GM23338 (cell line): ENCODE results near the gene APP. TPM values are rescaled to one million over a fixed set of nuclear protein-coding genes. Genes with fewer than 3 reads are reported as not detected.

ENCODE experiments used
- ATAC-seq: fragments of 200-7000 bp; cut with Tn5 transposase; 3 replicates; pipeline ENCODE4 v1.9.1; 2020
- DNase-seq: peaks from one replicate; pipeline ENCODE4 v3.0.0-alpha.2; 2015; ENCODE audit warnings: low spot score
- H2AFZ ChIP-seq: fragments of 200-600 bp; sonication (generic); 2 replicates; pipeline ENCODE4 v1.8.0; 2016; ENCODE audit warnings: antibody characterized with exemption, mild to moderate bottlenecking, moderate library complexity
- H3F3A ChIP-seq: fragments of 200-600 bp; sonication (generic); replicated peaks from 2 replicates; pipeline ENCODE4 v1.8.0; 2017; ENCODE audit warnings: antibody characterized with exemption, mixed run types, low read depth
- H3K27ac ChIP-seq: fragments of 200-600 bp; sonication (generic); 2 replicates; pipeline ENCODE4 v1.6.1; 2016; ENCODE audit warnings: low read depth
- H3K27me3 ChIP-seq: fragments of 200-600 bp; sonication (generic); 2 replicates; pipeline ENCODE4 v1.8.0; 2016; ENCODE audit warnings: mild to moderate bottlenecking, mixed run types, moderate library complexity; ENCODE audit not compliant: insufficient read depth
- H3K36me3 ChIP-seq: fragments of 200-600 bp; sonication (generic); 2 replicates; pipeline ENCODE4 v1.8.0; 2016; ENCODE audit warnings: mild to moderate bottlenecking; ENCODE audit not compliant: insufficient read depth
- H3K4me1 ChIP-seq: fragments of 200-600 bp; sonication (generic); 2 replicates; pipeline ENCODE4 v1.8.0; 2016; ENCODE audit warnings: mild to moderate bottlenecking, moderate library complexity; ENCODE audit not compliant: insufficient read depth
- H3K4me2 ChIP-seq: fragments of 200-600 bp; sonication (generic); 2 replicates; pipeline ENCODE4 v1.7.1; 2017; ENCODE audit warnings: mixed run types
- H3K4me3 ChIP-seq: fragments of 200-600 bp; sonication (generic); 2 replicates; pipeline ENCODE4 v1.6.1; 2016; ENCODE audit warnings: mixed run types
- H3K79me2 ChIP-seq: fragments of 200-600 bp; sonication (generic); replicated peaks from 2 replicates; pipeline ENCODE4 v1.8.0; 2017; ENCODE audit warnings: mild to moderate bottlenecking; ENCODE audit not compliant: insufficient read depth
- H3K9me2 ChIP-seq: fragments of 200-600 bp; sonication (generic); 2 replicates; pipeline ENCODE4 v1.8.0; 2017; ENCODE audit not compliant: insufficient read depth
- H4K20me1 ChIP-seq: fragments of 200-600 bp; sonication (generic); replicated peaks from 2 replicates; pipeline ENCODE4 v1.8.0; 2017; ENCODE audit warnings: mild to moderate bottlenecking; ENCODE audit not compliant: insufficient read depth
- H3K27ac Mint-ChIP-seq: 2 replicates; pipeline ENCODE4 v1.8.0; 2020; ENCODE audit warnings: inconsistent platforms, mild to moderate bottlenecking, moderate library complexity, mixed read lengths
- H3K27me3 Mint-ChIP-seq: 3 replicates; pipeline ENCODE4 v1.8.0; 2022; ENCODE audit warnings: low read depth, mild to moderate bottlenecking, moderate library complexity, mixed read lengths, inconsistent platforms; ENCODE audit not compliant: insufficient read depth, poor library complexity
- H3K36me3 Mint-ChIP-seq: 3 replicates; pipeline ENCODE4 v1.8.0; 2021; ENCODE audit warnings: low read depth, mild to moderate bottlenecking, inconsistent platforms, moderate library complexity, mixed read lengths
- H3K4me1 Mint-ChIP-seq: 3 replicates; pipeline ENCODE4 v1.8.0; 2020; ENCODE audit warnings: mild to moderate bottlenecking, inconsistent platforms, mixed read lengths
- H3K4me3 Mint-ChIP-seq: 3 replicates; pipeline ENCODE4 v1.8.0; 2021; ENCODE audit warnings: moderate library complexity, mild to moderate bottlenecking, inconsistent platforms, mixed read lengths
- H3K9me3 Mint-ChIP-seq: 3 replicates; pipeline ENCODE4 v1.8.0; 2020; ENCODE audit warnings: moderate library complexity, mild to moderate bottlenecking, inconsistent platforms, mixed read lengths
- CREB1 ChIP-seq: fragments of 250-450 bp; sonication (Bioruptor Pico); IDR thresholded peaks from 2 replicates; pipeline ENCODE4 v1.5.0; 2020; ENCODE audit warnings: low read depth, mild to moderate bottlenecking, moderate library complexity
- CTCF ChIP-seq, 2 experiments: fragments of 200-600 bp in 1 of 2; sonication (generic) in 1 of 2; conservative IDR thresholded peaks; 2 replicates each; pipeline versions ENCODE4 v1.5.1 to v1.6.1; 2016 to 2017; ENCODE audit warnings: antibody characterized with exemption in 2 of 2, low read depth in 2 of 2, mild to moderate bottlenecking in 2 of 2, moderate library complexity in 1 of 2
- ETS1 ChIP-seq: IDR thresholded peaks from 2 replicates; pipeline ENCODE4 v1.6.1; 2016; ENCODE audit warnings: antibody characterized with exemption
- EZH2phosphoT487 ChIP-seq: fragments of 200-600 bp; sonication (generic); IDR thresholded peaks from one replicate; pipeline ENCODE4 v1.8.1; 2018; ENCODE audit warnings: antibody characterized with exemption; ENCODE audit not compliant: unreplicated experiment
- JUNB ChIP-seq: IDR thresholded peaks from one replicate; pipeline ENCODE4 v1.6.1; 2016; ENCODE audit warnings: antibody characterized with exemption; ENCODE audit not compliant: unreplicated experiment
- NANOG ChIP-seq: IDR thresholded peaks from 2 replicates; pipeline ENCODE4 v1.6.1; 2016; ENCODE audit warnings: antibody characterized with exemption, borderline replicate concordance
- POLR2AphosphoS5 ChIP-seq: IDR thresholded peaks from 2 replicates; pipeline ENCODE4 v1.6.1; 2016; ENCODE audit warnings: antibody characterized with exemption, low read depth
- STAT1 ChIP-seq: IDR thresholded peaks from one replicate; pipeline ENCODE4 v1.6.1; 2016; ENCODE audit warnings: antibody characterized with exemption; ENCODE audit not compliant: unreplicated experiment
- ZNF114 ChIP-seq: fragments of 250-450 bp; sonication (Bioruptor Pico); IDR thresholded peaks from 2 replicates; pipeline ENCODE4 v1.5.0; 2020; ENCODE audit warnings: mild to moderate bottlenecking, moderate library complexity
- ZNF331 ChIP-seq: fragments of 250-450 bp; sonication (Bioruptor Pico); IDR thresholded peaks from 2 replicates; pipeline ENCODE4 v1.5.0; 2020; ENCODE audit warnings: low read depth, mild to moderate bottlenecking, moderate library complexity
- ZNF462 ChIP-seq: fragments of 250-450 bp; sonication (Bioruptor Pico); IDR thresholded peaks from 2 replicates; pipeline ENCODE4 v1.5.0; 2020; ENCODE audit warnings: mild to moderate bottlenecking, moderate library complexity
- polyA plus RNA-seq: library from polyadenylated mRNA; unstranded; fragments of >200 nt; fragmentation: Nextera tagmentation; extraction: Ambion mirVana; gene quantifications from 2 replicates; pipeline ENCODE4 v1.2.1, GENCODE V29; 2016
- total RNA-seq: library from RNA; depleted of rRNA; stranded (reverse); fragments of >200 nt; shearing (Covaris generic); gene quantifications from 2 replicates; pipeline ENCODE4 v1.2.3, GENCODE V29; 2014
- TF ChIP-seq, protein P1 (sequence below): IDR thresholded peaks from one replicate; pipeline ENCODE4 v1.6.1; 2018; ENCODE audit warnings: antibody characterized with exemption; ENCODE audit not compliant: unreplicated experiment

The APP gene
- total and polyA plus RNA-seq, 2 experiments from 2014 or later = 69.4 to 444 TPM

DNA sequence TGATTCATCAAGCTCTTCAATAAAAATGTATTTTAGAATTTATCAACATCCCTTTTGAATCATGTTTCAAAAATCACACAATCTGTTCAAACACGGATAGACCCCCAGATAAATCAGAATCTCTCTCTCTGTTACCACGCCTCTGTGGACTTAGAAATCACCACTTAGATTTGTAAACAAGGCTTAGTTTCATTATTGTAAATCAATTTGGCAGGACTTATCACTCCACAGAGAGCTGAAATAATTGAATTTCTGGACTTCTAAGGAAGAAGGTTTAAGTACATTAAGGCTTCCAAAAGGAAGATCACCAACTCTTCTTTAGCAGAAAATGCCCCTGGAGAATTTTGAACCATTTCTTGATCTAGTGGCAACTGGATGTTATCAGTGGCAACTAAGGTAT lies 100.4 kb downstream of the APP start:
- H3K36me3 Mint-ChIP-seq = no peaks in the 10 kb centered on the region
- Histone ChIP-seq H3K27ac (no peak overlapping the region), H3K79me2 (peaks cover 100% of the 10 kb centered on the region), H4K20me1 (no peaks in the 10 kb centered on the region; the same call in none of the 2 replicates), H3K36me3 (no peaks in the 10 kb centered on the region), H3K27me3 (no peaks in the 10 kb centered on the region), H2AFZ (no peak overlapping the region), H3F3A (no peaks in the 10 kb centered on the region), H3K9me2 (no peaks in the 10 kb centered on the region), H3K4me1 (peaks cover 99% of the 10 kb centered on the region), H3K4me3 (no peak overlapping the region), H3K4me2 (peak overlapping the region; percentile 19)
- DNase-seq (no peak), ATAC-seq (no peak)
- H3K4me1 Mint-ChIP-seq = peaks cover 87% of the 10 kb centered on the region
- peaks cover 4% of the 10 kb centered on the region for H3K27me3 Mint-ChIP-seq
- H3K9me3 Mint-ChIP-seq = no peaks in the 10 kb centered on the region
- no peak overlapping the region; the same call in 2 of the 3 replicates for H3K4me3 Mint-ChIP-seq
- H3K27ac Mint-ChIP-seq = peak overlapping the region; percentile 59
- TF ChIP-seq NANOG = no peak
- no peak for TF ChIP-seq STAT1
- TF ChIP-seq CTCF (conservative IDR thresholded peaks at IDR 0.05; ENCODE audit: low read depth in 2 of 2) = no peak
- TF ChIP-seq ZNF462 (CRISPR knock-in tag) = no peak
- TF ChIP-seq POLR2AphosphoS5 = no peak
- TF ChIP-seq, protein P1, sequence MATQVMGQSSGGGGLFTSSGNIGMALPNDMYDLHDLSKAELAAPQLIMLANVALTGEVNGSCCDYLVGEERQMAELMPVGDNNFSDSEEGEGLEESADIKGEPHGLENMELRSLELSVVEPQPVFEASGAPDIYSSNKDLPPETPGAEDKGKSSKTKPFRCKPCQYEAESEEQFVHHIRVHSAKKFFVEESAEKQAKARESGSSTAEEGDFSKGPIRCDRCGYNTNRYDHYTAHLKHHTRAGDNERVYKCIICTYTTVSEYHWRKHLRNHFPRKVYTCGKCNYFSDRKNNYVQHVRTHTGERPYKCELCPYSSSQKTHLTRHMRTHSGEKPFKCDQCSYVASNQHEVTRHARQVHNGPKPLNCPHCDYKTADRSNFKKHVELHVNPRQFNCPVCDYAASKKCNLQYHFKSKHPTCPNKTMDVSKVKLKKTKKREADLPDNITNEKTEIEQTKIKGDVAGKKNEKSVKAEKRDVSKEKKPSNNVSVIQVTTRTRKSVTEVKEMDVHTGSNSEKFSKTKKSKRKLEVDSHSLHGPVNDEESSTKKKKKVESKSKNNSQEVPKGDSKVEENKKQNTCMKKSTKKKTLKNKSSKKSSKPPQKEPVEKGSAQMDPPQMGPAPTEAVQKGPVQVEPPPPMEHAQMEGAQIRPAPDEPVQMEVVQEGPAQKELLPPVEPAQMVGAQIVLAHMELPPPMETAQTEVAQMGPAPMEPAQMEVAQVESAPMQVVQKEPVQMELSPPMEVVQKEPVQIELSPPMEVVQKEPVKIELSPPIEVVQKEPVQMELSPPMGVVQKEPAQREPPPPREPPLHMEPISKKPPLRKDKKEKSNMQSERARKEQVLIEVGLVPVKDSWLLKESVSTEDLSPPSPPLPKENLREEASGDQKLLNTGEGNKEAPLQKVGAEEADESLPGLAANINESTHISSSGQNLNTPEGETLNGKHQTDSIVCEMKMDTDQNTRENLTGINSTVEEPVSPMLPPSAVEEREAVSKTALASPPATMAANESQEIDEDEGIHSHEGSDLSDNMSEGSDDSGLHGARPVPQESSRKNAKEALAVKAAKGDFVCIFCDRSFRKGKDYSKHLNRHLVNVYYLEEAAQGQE = no peak
- no peak for TF ChIP-seq ZNF114
- TF ChIP-seq CREB1 (CRISPR knock-in tag) = no peak
- TF ChIP-seq JUNB = no peak
- TF ChIP-seq EZH2phosphoT487 = no peak
- TF ChIP-seq ETS1 = no peak
- no peak for TF ChIP-seq ZNF331 (CRISPR knock-in tag)
